B cell (primary cell): ENCODE results near the gene CWC27. TPM values are rescaled to one million over a fixed set of nuclear protein-coding genes. Genes with fewer than 3 reads are reported as not detected.

Experiments
- ATAC-seq: fragments of 200-7000 bp; cut with Tn5 transposase; one replicate; pipeline ENCODE4 v1.10.0; 2021; ENCODE audit warnings: low read depth, mild to moderate bottlenecking, moderate number of reproducible peaks, moderate library complexity
- CTCF ChIA-PET: fragments of 350-600 bp; sonication (Branson Sonifier 250); formaldehyde crosslinking; loops from one replicate; lab custom pipeline; 2021; ENCODE audit warnings: antibody characterized with exemption, inconsistent platforms; lab: Charles Lee
- POLR2A ChIA-PET: fragments of 350-600 bp; sonication (Branson Sonifier 250); formaldehyde crosslinking; loops from one replicate; lab custom pipeline; 2021; ENCODE audit warnings: antibody characterized with exemption; lab: Charles Lee
- DNase-seq: peaks from one replicate; pipeline ENCODE4 v3.0.0; 2013
- H2AFZ ChIP-seq: 2 replicates; pipeline ENCODE4 v1.6.1; 2012; ENCODE audit warnings: mild to moderate bottlenecking, low read depth, low read length; ENCODE audit not compliant: insufficient read depth, poor library complexity, severe bottlenecking
- H3K27ac ChIP-seq, 2 donors: 1 replicate in 1 of 2; 2 replicates in 1 of 2; pipeline ENCODE4 v1.5.1; 2012 to 2013; ENCODE audit warnings: low read length in 2 of 2, mild to moderate bottlenecking in 2 of 2, moderate library complexity in 1 of 2
- H3K27me3 ChIP-seq, 4 experiments: fragments of 200-600 bp in 1 of 4; sonication (generic) in 1 of 4; replicated peaks in 1 of 4; 1 replicate in 2 of 4; 2 replicates in 2 of 4; pipeline versions ENCODE4 v1.6.1 to v1.7.0; 2013 to 2016; ENCODE audit warnings: low read length in 3 of 4, mild to moderate bottlenecking in 2 of 4, mixed read lengths in 1 of 4, moderate library complexity in 1 of 4; ENCODE audit not compliant: insufficient read depth in 4 of 4, control insufficient read depth in 3 of 4; ENCODE audit errors: control extremely low read depth in 1 of 4
- H3K36me3 ChIP-seq, 2 experiments: replicated peaks in 1 of 2; 1 replicate in 1 of 2; 2 replicates in 1 of 2; pipeline versions ENCODE4 v1.6.1 to v1.7.1; 2013; ENCODE audit warnings: low read length in 1 of 2; ENCODE audit not compliant: insufficient read depth in 2 of 2, control insufficient read depth in 1 of 2; ENCODE audit errors: control extremely low read depth in 1 of 2, extremely low read depth in 1 of 2
- H3K4me1 ChIP-seq, 2 donors: fragments of 200-600 bp in 1 of 2; sonication (generic) in 1 of 2; 1 replicate in 1 of 2; 2 replicates in 1 of 2; pipeline versions ENCODE4 v1.5.1 to v1.6.1; 2013 to 2017; ENCODE audit warnings: low read length in 2 of 2; ENCODE audit not compliant: control insufficient read depth in 2 of 2, insufficient read depth in 2 of 2
- H3K4me2 ChIP-seq: replicated peaks from 2 replicates; pipeline ENCODE3; 2012; ENCODE audit warnings: mild to moderate bottlenecking, low read depth, low read length; ENCODE audit not compliant: poor library complexity, severe bottlenecking
- H3K4me3 ChIP-seq, 5 experiments: fragments of 200-600 bp in 1 of 5; sonication (generic) in 1 of 5; 1 replicate in 3 of 5; 2 replicates in 2 of 5; pipeline versions ENCODE4 v1.5.1 to v1.7.0; 2011 to 2016; ENCODE audit warnings: low read length in 4 of 5, mild to moderate bottlenecking in 4 of 5, low read depth in 2 of 5, control low read depth in 1 of 5, moderate library complexity in 1 of 5; ENCODE audit not compliant: insufficient read depth in 1 of 5; ENCODE audit errors: control extremely low read depth in 1 of 5, extremely low read depth in 1 of 5
- H3K79me2 ChIP-seq: fragments of 200-600 bp; sonication (generic); one replicate; pipeline ENCODE4 v1.6.0; 2016; ENCODE audit warnings: low read length; ENCODE audit not compliant: control insufficient read depth, insufficient read depth
- H3K9ac ChIP-seq: fragments of 200-600 bp; sonication (generic); 2 replicates; pipeline ENCODE4 v1.6.1; 2017; ENCODE audit warnings: mild to moderate bottlenecking, low read length, moderate library complexity
- H3K9me3 ChIP-seq, 3 donors: one replicate each; pipeline versions ENCODE4 v1.6.1 to v1.7.1; 2013; ENCODE audit warnings: low read length in 2 of 3; ENCODE audit not compliant: control insufficient read depth in 2 of 3, insufficient read depth in 1 of 3; ENCODE audit errors: control extremely low read depth in 1 of 3
- H4K20me1 ChIP-seq: 2 replicates; pipeline ENCODE4 v1.6.0; 2012; ENCODE audit warnings: mild to moderate bottlenecking, low read length; ENCODE audit not compliant: insufficient read depth, control insufficient read depth, poor library complexity, severe bottlenecking
- H3K27ac Mint-ChIP-seq: one replicate; pipeline ENCODE4 v1.8.0; 2021; ENCODE audit warnings: mixed read lengths
- H3K27me3 Mint-ChIP-seq: one replicate; pipeline ENCODE4 v1.8.0; 2021; ENCODE audit warnings: mixed read lengths
- H3K4me1 Mint-ChIP-seq: one replicate; pipeline ENCODE4 v1.8.0; 2021; ENCODE audit warnings: mixed read lengths
- H3K4me3 Mint-ChIP-seq: one replicate; pipeline ENCODE4 v1.8.0; 2021; ENCODE audit warnings: mixed read lengths
- H3K9me3 Mint-ChIP-seq: one replicate; pipeline ENCODE4 v1.8.0; 2022; ENCODE audit warnings: mixed read lengths; ENCODE audit not compliant: insufficient read depth
- CTCF ChIP-seq: fragments of 200-600 bp; IDR thresholded peaks from one replicate; pipeline ENCODE4 v1.8.0; 2022; ENCODE audit warnings: antibody characterized with exemption, mild to moderate bottlenecking
- EZH2 ChIP-seq: IDR thresholded peaks from 2 replicates; pipeline ENCODE4 v1.6.1; 2012; ENCODE audit warnings: borderline replicate concordance, low read depth, mild to moderate bottlenecking, moderate library complexity, low read length; ENCODE audit not compliant: insufficient read depth, poor library complexity, severe bottlenecking
- WGBS: methylation state at CpG from one replicate; pipeline ENCODE4 v1.1.5; 2013; ENCODE audit warnings: missing lambda C conversion rate; ENCODE audit not compliant: insufficient coverage; 5-methylcytosine and 5-hydroxymethylcytosine counted together
- intact Hi-C: fragments of 100-400 bp; cut with micrococcal nuclease; formaldehyde crosslinking; loops from one replicate; pipeline ENCODE4 v1.10.0; 2022
- polyA plus RNA-seq: library from polyadenylated mRNA; depleted of rRNA; stranded (reverse); fragments of >200 nt; gene quantifications from 2 replicates; pipeline ENCODE4 v1.2.3, GENCODE V29; 2012
- total RNA-seq, 2 donors: library from RNA; stranded (reverse); fragments of 120-200 nt in 1 of 2; gene quantifications; 1 replicate in 1 of 2; 2 replicates in 1 of 2; pipeline versions ENCODE4 v1.2.3 to v1.2.4, GENCODE V29; 2013 to 2022

Gene CWC27
- total and polyA plus RNA-seq, 2 donors (not counting 1 experiment from before 2014, with no cell fraction given), result 6.6 to 30.5 TPM

GRCh38 chr5:65047948-65048690 lies 279.4 kb downstream of the CWC27 start:
- ChIA-PET CTCF (no interaction called here), POLR2A (no interaction called here)
- 83% methylated on average over 1 of the region's 2 CpGs for WGBS
- intact Hi-C loops, result no loop called here
- H2AFZ ChIP-seq, result no peak overlapping the region
- no peaks in the 10 kb centered on the region for H3K36me3 ChIP-seq
- H3K27me3 ChIP-seq, result no peaks in the 10 kb centered on the region
- H3K9me3 ChIP-seq, result peaks cover 0 to 4% (median 0%) of the 10 kb centered on the region in 3 donors
- Mint-ChIP-seq H3K4me1 (peaks cover 20% of the 10 kb centered on the region), H3K27ac (no peak overlapping the region), H3K27me3 (no peaks in the 10 kb centered on the region), H3K4me3 (no peak overlapping the region), H3K9me3 (no peaks in the 10 kb centered on the region)
- no peak overlapping the region for H3K4me3 ChIP-seq
- DNase-seq (no peak), ATAC-seq (peak; percentile 28)
- no peak overlapping the region for H3K27ac ChIP-seq
- H3K9ac ChIP-seq, result no peak overlapping the region
- H4K20me1 ChIP-seq, result no peaks in the 10 kb centered on the region
- H3K4me2 ChIP-seq, result no peak overlapping the region
- H3K4me1 ChIP-seq, result peaks cover 23 to 24% of the 10 kb centered on the region in 2 donors
- TF ChIP-seq EZH2 (no peak), CTCF (no peak)
- no peaks in the 10 kb centered on the region for H3K79me2 ChIP-seq

DNA sequence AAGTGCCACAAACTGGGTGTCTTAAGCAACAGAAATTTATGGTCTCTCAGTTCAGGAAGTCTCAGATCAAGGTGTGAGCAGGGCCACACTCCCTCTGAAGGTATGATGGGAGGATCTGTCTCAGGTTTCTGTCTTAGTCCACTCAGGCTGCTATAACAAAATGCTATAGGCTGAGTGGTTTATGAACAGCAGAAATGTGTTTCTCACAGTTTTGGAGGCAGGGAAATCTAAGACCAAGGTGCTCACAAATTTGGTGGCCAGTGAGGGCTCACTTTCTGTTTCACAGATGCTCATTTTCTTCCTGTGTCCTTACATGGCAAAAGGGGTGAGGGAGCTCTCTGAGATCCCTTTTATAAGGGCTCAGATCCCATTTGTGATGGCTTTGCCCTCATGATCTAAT lies 281.4 kb downstream of the CWC27 start:
- peaks cover 13% of the 10 kb centered on the region for H3K4me1 Mint-ChIP-seq
- ATAC-seq, result no peak
- intact Hi-C loops, result no loop called here
- no peak overlapping the region for H3K4me2 ChIP-seq
- H3K27ac ChIP-seq, result peak overlapping the region in 1 of 2 donors; percentile 4
- no peaks in the 10 kb centered on the region for H3K27me3 ChIP-seq
- H3K27me3 Mint-ChIP-seq, result no peaks in the 10 kb centered on the region
- H3K9me3 ChIP-seq, result peaks cover 0 to 4% (median 0%) of the 10 kb centered on the region in 3 donors
- H3K9me3 Mint-ChIP-seq, result no peaks in the 10 kb centered on the region
- peak overlapping the region; percentile 10 for H3K27ac Mint-ChIP-seq
- CTCF ChIA-PET, result interaction anchor here (1.4 kb wide), 1 partner anchor 24 kb away, joined by 4 read pairs; no protein-coding TSS in a partner anchor
- H4K20me1 ChIP-seq, result no peaks in the 10 kb centered on the region
- peak overlapping the region; percentile 44 for H2AFZ ChIP-seq
- H3K36me3 ChIP-seq, result no peaks in the 10 kb centered on the region
- no peak for DNase-seq
- H3K9ac ChIP-seq, result no peak overlapping the region
- H3K4me1 ChIP-seq, result peaks cover 20 to 24% of the 10 kb centered on the region in 2 donors
- POLR2A ChIA-PET, result interaction anchor here (0.9 kb wide), 1 partner anchor 16 kb away, joined by 4 read pairs; no protein-coding TSS in a partner anchor
- no peak overlapping the region for H3K4me3 ChIP-seq
- TF ChIP-seq CTCF (no peak), EZH2 (no peak)
- H3K4me3 Mint-ChIP-seq, result no peak overlapping the region
- no peaks in the 10 kb centered on the region for H3K79me2 ChIP-seq
